SIG-M5 treated with dmso at 0.1 percent for 504 hours (cell line): ENCODE results near the gene CDH18.
A peak's percentile ranks its signal among the peaks of the same experiment; 100 is the strongest.

Experiments
- DNase-seq: peaks from one replicate; lab custom pipeline; 2025; ENCODE audit not compliant: unreplicated experiment; lab: John Stamatoyannopoulos, UW

The CDH18 gene

GRCh38 chr5:19615071-19615470, 372.9 kb downstream of the CDH18 start:
- no peak for DNase-seq

- peak; percentile 56 for DNase-seq
Measured at GRCh38 chr5:19608444-19609002, 379.5 kb downstream of the CDH18 start.

GRCh38 chr5:19605846-19606407, 382.1 kb downstream of the CDH18 start:
- DNase-seq: no peak

GRCh38 chr5:19584131-19584530, 403.9 kb downstream of the CDH18 start:
- no peak for DNase-seq

DNA sequence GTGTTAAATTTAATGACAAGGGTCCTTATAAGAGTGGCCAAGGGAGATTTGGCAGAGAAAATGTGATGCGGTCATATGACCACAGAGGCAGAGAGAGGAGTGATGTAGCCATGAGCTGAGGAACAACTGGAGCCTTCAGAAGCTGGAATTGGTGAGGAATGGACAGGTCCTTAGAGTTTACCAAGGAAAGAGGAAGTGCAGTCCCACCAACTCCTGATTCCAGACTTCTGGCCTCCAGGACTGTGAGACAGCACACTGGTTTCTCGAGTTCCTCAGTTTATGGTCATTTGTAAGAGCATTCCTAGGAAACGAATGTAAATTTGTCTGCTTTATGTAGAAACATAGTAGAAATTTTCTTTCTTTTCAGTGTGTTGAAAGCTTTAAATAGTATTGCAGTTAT, 410.1 kb downstream of the CDH18 start:
- no peak for DNase-seq

DNA sequence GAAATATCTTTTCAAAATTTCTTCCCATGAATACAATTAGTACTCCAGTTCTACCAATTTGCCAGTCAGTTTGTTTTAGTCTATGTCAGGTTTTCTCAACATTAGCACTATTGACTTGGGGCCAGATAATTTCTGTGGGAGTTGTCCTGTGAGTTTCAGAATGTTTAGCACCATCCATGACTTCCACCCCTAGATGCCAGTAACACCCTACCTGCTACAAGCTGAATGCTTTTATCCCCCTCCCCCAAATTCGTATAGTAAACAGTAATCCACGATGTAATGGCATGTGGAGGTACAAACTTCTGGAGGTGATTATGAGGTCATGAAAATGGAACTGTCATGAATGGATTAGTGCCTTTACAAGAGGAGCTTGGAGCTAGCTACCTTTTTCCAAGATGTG, 420.0 kb downstream of the CDH18 start:
- DNase-seq: no peak

DNA sequence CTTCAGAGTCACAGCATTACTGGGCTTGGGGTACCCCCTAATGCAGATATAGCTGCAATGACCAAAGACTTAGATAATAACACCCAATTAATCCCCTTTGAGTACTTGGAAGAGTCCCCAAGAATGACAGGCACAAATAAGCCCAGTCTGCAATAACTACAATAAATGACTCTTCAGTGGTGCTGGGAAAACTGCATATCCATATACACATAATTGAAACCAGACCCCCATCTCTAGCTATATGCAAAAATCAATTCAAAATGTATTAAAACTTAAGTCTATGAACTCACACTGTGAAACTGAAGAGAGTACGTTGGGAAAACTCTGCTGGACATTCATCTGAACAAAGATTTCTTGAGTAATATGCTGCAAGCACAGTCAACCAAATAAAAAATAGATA, 422.5 kb downstream of the CDH18 start:
- no peak for DNase-seq

DNA sequence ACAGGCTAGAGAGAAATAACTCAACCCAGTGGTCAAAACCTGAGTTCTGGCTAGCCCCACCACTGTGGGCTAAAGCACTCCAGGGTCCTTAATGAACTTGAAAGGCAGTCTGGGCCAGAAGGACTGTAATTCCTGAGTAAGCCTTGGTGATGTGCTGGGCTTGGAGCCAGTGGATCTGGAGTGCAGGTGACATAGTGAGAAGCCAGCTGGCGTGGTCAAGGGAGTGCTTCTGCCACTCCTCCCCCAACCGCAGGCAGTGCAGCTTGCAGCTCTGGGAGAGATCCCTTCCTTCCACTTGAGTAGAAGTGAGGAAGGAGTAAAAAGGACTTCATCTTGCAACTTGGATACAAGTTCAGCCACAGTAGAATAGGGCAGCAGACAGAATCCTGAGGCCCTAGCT, 424.0 kb downstream of the CDH18 start:
- DNase-seq: no peak

- DNase-seq: no peak
Measured at GRCh38 chr5:19555876-19556275, 432.1 kb downstream of the CDH18 start.

GRCh38 chr5:19555436-19555835, 432.6 kb downstream of the CDH18 start:
- DNase-seq: no peak

GRCh38 chr5:19554524-19554923, 433.5 kb downstream of the CDH18 start:
- no peak for DNase-seq

- DNase-seq: no peak
Measured at GRCh38 chr5:19547640-19548039, 440.4 kb downstream of the CDH18 start.

GRCh38 chr5:19546521-19546920, 441.5 kb downstream of the CDH18 start:
- no peak for DNase-seq

- no peak for DNase-seq
Measured at GRCh38 chr5:19538607-19539006, 449.4 kb downstream of the CDH18 start.

DNA sequence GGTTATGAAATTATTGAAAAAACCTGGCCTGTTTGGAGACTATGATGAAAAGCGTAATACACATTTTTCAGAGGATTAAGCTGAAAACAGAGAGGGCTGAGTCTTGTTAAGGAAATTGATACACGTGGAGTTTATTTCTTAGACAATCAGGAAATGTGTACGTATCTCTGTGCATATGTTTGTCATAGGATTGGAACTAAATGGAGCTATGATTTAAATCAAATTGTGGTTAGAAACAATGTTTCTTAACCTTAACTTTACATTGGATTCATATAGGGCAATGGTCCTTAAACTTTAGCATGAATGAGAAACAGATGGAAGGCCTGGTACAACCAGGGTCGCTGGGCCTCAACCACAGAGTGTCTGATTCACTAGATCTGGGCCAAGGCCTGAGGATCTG, 451.6 kb downstream of the CDH18 start:
- no peak for DNase-seq

GRCh38 chr5:19534751-19535150, 453.2 kb downstream of the CDH18 start:
- DNase-seq: no peak

DNA sequence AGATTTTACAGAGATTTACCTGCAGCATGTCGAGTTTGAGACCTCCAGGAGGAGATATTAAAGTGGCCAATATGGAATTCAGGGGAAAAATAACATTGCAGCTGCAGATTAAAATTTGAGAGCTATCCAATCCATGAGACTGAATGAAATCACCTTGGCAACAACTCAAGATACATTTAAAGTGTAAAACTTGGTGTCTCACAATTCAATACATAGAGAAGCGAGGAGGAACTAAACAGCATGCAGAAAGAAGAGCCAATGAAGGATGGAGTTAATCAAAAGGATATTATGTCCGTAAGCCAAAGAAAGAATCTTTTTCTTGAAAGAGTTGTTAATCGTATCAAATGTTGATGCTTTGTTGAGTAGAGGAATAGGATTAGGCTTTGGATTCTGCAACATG, 455.1 kb downstream of the CDH18 start:
- DNase-seq: no peak

DNA sequence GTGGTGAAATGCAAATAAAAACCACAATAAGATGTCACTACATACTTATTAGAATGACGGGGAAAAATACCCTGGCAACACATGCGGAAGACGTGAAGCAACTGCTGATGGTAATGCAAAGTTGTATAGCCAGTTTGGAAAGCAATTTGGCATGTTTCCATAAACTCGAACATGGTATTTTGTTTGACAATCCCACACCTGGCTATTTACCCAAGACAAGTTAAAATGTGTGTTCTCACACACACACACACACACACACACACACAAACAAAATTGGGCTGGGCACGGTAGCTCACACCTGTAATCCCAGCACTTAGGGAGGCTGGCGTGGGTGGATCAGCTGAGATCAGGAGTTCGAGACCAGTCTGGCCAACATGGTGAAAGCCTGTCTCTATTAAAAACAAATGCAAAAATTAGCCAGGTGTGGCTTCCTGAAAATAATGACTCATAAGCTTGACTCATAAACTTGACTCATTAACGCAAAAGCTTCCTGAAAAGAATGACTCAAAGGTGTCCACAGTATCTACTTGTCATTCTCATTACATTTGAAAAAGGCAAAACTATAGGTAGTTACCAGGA, 456.5 kb downstream of the CDH18 start:
- peak; percentile 12 for DNase-seq

DNA sequence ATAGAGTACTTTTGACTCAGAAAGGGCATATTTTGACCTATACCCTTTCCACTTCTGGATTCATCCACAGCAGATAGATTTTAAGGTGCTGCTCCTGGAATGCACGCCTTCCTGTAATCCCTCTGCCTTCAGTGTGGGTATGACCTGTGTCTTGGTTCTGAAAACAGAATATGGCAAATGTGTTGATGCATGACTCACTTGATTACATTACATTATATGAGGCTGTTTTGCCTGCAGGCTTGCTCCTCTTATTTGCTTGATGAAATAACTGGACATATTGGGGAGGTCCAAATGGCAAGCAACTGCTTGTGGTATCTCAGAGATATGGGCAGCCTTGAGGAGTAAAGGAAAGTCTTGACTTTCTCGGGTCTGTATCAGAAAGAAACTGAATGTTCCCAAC, 468.6 kb downstream of the CDH18 start:
- DNase-seq: no peak

DNA sequence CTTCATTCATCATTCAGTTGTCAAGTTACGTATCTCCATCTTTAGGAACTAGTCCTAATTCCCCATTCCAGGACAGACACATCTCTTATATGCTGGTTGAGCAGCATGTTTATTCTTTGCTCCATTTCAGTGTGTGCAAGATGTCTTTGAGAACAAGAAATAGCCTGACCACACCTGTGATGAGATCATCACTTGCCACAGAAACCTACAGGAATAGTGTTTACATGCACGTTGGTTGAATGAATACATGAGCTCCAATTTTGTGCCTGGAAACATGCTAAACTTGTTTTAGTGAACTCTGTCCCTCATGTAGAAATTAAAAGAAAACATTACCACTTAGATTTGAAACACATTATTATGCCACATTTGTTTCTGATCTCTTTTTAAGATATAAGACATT, 489.1 kb downstream of the CDH18 start:
- no peak for DNase-seq

DNA sequence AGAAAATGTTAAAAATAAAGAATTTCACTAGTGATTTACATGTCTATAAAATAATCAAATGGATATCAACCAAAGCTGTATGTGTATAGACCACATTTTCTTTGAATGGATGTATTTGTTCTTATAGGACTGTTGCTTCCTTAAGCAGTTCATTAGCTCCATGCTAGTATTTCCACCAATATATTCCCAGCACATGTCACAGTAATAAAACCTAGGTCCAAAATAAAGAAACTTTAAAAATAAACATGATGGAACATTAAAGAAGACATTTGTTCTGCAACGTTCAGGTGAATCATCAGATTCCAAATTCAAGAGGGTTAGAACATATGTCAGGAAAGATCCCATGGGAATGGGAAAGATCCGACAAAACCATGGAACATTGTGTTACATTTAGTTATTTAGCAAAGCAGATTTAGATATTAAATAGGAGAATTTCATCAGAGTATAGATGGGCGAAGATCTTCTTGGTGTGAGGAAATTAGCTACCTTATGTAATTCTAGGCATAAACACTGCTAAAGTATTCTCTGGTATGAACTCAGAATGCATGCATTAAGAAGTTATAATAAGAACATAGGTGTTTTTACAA, 490.7 kb downstream of the CDH18 start:
- no peak for DNase-seq

- no peak for DNase-seq
Measured at GRCh38 chr5:19496056-19496455, 491.9 kb downstream of the CDH18 start.

DNA sequence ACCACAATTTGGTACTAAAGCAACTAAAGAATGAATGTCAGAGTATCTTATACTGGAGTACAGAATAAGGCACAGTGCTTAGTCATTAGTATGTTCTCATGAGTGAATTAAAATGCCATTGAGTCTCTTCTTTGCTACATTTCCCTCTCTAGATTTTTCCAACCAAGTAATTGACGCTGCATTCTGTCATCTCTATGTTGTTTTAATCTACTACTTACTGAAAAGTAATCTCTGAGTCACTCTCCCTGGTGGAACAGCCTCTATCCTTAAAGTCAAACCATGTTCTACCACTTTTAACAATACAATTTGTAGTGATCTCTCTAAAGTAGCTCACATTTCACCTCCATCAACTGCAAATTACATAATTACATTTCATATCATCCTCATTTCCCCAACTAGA, 495.1 kb downstream of the CDH18 start:
- no peak for DNase-seq
